A673 (cell line): ENCODE data around the gene LRRC8D. TPM values are rescaled to one million over a fixed set of nuclear protein-coding genes. Genes with fewer than 3 reads are reported as not detected.
A peak's percentile ranks its signal among the peaks of the same experiment; 100 is the strongest.

Experiments used
- BruUV-seq: library from RNA; stranded (reverse); fragments of 400-500 nt; replicated peaks from 2 replicates; lab custom pipeline; 2021; lab: Mats Ljungman, UMichigan
- CTCF ChIA-PET: fragments of 300-600 bp; sonication (Branson Sonifier 250); formaldehyde crosslinking; loops from one replicate; lab custom pipeline; 2022; ENCODE audit warnings: antibody characterized with exemption; lab: Charles Lee
- POLR2A ChIA-PET: fragments of 300-600 bp; sonication (Branson Sonifier 250); formaldehyde crosslinking; loops from one replicate; lab custom pipeline; 2022; ENCODE audit warnings: antibody characterized with exemption; ENCODE audit not compliant: low non-redundant PET; lab: Charles Lee
- DNase-seq: peaks from one replicate; pipeline ENCODE4 v3.0.0-alpha.2; 2015; ENCODE audit warnings: low spot score
- H3K27ac ChIP-seq: fragments of 200-600 bp; sonication (generic); 2 replicates; pipeline ENCODE4 v1.5.1; 2016; ENCODE audit warnings: mixed run types, low read depth, mild to moderate bottlenecking, mixed read lengths, antibody characterized with exemption, low read length; ENCODE audit not compliant: poor library complexity, severe bottlenecking
- H3K27me3 ChIP-seq: fragments of 200-600 bp; sonication (generic); replicated peaks from 2 replicates; pipeline ENCODE4 v1.6.1; 2017; ENCODE audit warnings: mixed run types, low read depth, mild to moderate bottlenecking, mixed read lengths, antibody characterized with exemption, low read length; ENCODE audit not compliant: insufficient read depth, poor library complexity
- H3K36me3 ChIP-seq: fragments of 200-600 bp; sonication (generic); 2 replicates; pipeline ENCODE4 v1.6.1; 2016; ENCODE audit warnings: mixed run types, mild to moderate bottlenecking, mixed read lengths, antibody characterized with exemption, low read length; ENCODE audit not compliant: insufficient read depth, poor library complexity, severe bottlenecking
- H3K4me1 ChIP-seq: fragments of 200-600 bp; sonication (generic); 2 replicates; pipeline ENCODE4 v1.6.1; 2017; ENCODE audit warnings: mixed run types, mild to moderate bottlenecking, mixed read lengths, antibody characterized with exemption, low read length; ENCODE audit not compliant: insufficient read depth, poor library complexity, severe bottlenecking
- H3K4me3 ChIP-seq: fragments of 200-600 bp; sonication (generic); 2 replicates; pipeline ENCODE4 v1.5.1; 2016; ENCODE audit warnings: low read depth, mixed run types, mild to moderate bottlenecking, mixed read lengths, low read length; ENCODE audit not compliant: poor library complexity, severe bottlenecking
- H3K9me3 ChIP-seq: fragments of 200-600 bp; sonication (generic); 2 replicates; pipeline ENCODE4 v1.6.1; 2016; ENCODE audit warnings: mixed run types, low read depth, mild to moderate bottlenecking, mixed read lengths, antibody characterized with exemption, low read length; ENCODE audit not compliant: poor library complexity, severe bottlenecking
- EZH2 ChIP-seq: fragments of 200-600 bp; sonication (generic); IDR thresholded peaks from 2 replicates; pipeline ENCODE4 v1.6.1; 2017; ENCODE audit warnings: borderline replicate concordance, low read depth, mild to moderate bottlenecking, mixed read lengths, antibody characterized with exemption, low read length; ENCODE audit not compliant: poor library complexity, severe bottlenecking
- intact Hi-C: fragments of 100-400 bp; cut with micrococcal nuclease; formaldehyde crosslinking; loops from one replicate; pipeline ENCODE4 v1.10.0; 2022; ENCODE audit not compliant: unreplicated experiment
- total RNA-seq: library from RNA; stranded (reverse); gene quantifications from 2 replicates; pipeline ENCODE4 v1.2.3, GENCODE V29; 2021
- TF ChIP-seq, protein P1 (sequence below): fragments of 300-800, 200-600 bp; sonication (generic); conservative IDR thresholded peaks from 2 replicates; pipeline ENCODE4 v1.5.1; 2017; ENCODE audit warnings: low read depth, mild to moderate bottlenecking, antibody characterized with exemption, low read length, moderate library complexity, mixed read lengths

Gene LRRC8D
- total RNA-seq, 1 experiment from 2014 or later: 59.4 TPM

GRCh38 chr1:89918127-89918793 is 97.4 kb downstream of the LRRC8D start:
- H3K36me3 ChIP-seq: peaks cover 2% of the 10 kb centered on the region
- DNase-seq: no peak

DNA sequence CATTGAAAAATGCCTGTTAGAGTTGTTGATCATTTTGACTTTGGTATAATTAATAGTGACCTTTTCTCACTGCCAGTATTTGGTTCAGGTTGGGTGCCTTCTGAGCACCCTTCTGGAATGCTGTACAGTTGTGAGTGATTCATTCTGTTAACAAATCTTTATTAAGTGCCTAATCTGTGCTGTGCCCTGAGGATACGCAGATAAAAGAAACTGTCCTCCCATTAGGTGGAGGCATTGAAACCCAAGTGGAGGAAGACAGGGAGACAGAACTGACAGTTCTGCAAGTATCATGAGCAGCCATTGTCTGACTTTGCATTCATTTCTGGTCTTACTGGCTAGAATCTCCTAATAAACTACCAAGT is 97.9 kb downstream of the LRRC8D start:
- DNase-seq: no peak
- peaks cover 10% of the 10 kb centered on the region for H3K9me3 ChIP-seq
- intact Hi-C loops: no loop called here
- H3K36me3 ChIP-seq: peaks cover 7% of the 10 kb centered on the region
- no peaks in the 10 kb centered on the region for H3K27me3 ChIP-seq
- peak overlapping the region; percentile 14 for H3K27ac ChIP-seq
- ChIA-PET CTCF (no interaction called here), POLR2A (no interaction called here)
- H3K4me3 ChIP-seq: no peak overlapping the region
- TF ChIP-seq EZH2: no peak
- TF ChIP-seq, protein P1, sequence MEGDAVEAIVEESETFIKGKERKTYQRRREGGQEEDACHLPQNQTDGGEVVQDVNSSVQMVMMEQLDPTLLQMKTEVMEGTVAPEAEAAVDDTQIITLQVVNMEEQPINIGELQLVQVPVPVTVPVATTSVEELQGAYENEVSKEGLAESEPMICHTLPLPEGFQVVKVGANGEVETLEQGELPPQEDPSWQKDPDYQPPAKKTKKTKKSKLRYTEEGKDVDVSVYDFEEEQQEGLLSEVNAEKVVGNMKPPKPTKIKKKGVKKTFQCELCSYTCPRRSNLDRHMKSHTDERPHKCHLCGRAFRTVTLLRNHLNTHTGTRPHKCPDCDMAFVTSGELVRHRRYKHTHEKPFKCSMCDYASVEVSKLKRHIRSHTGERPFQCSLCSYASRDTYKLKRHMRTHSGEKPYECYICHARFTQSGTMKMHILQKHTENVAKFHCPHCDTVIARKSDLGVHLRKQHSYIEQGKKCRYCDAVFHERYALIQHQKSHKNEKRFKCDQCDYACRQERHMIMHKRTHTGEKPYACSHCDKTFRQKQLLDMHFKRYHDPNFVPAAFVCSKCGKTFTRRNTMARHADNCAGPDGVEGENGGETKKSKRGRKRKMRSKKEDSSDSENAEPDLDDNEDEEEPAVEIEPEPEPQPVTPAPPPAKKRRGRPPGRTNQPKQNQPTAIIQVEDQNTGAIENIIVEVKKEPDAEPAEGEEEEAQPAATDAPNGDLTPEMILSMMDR: no peak
- BruUV-seq: no TSS peak
- peaks cover 24% of the 10 kb centered on the region for H3K4me1 ChIP-seq

More at GRCh38 chr1:89918127-89918793, 97.4 kb downstream of the LRRC8D start:
- CTCF ChIA-PET: no interaction called here
- intact Hi-C loops: no loop called here
- Histone ChIP-seq H3K9me3 (peaks cover 5% of the 10 kb centered on the region), H3K4me1 (peaks cover 29% of the 10 kb centered on the region), H3K27me3 (no peaks in the 10 kb centered on the region), H3K4me3 (no peak overlapping the region), H3K27ac (peak overlapping the region; percentile 14)
- POLR2A ChIA-PET: no interaction called here
- no peak for TF ChIP-seq EZH2
- TF ChIP-seq, protein P1: no peak
- BruUV-seq: no TSS peak

GRCh38 chr1:89919174-89919573 is 98.3 kb downstream of the LRRC8D start:
- CTCF ChIA-PET: no interaction called here
- BruUV-seq: no TSS peak
- TF ChIP-seq EZH2: no peak
- TF ChIP-seq, protein P1: no peak
- POLR2A ChIA-PET: no interaction called here
- Histone ChIP-seq H3K27ac (peak overlapping the region; percentile 14), H3K4me1 (peaks cover 24% of the 10 kb centered on the region), H3K27me3 (no peaks in the 10 kb centered on the region), H3K4me3 (no peak overlapping the region), H3K9me3 (peaks cover 13% of the 10 kb centered on the region), H3K36me3 (peaks cover 11% of the 10 kb centered on the region)
- no peak for DNase-seq
- intact Hi-C loops: no loop called here
